OCI-LY7 (cell line): ENCODE results near the gene DDAH1. TPM values are rescaled to one million over a fixed set of nuclear protein-coding genes. Genes with fewer than 3 reads are reported as not detected.

Experiments
- BruUV-seq: library from RNA; stranded (reverse); fragments of 400-500 nt; replicated peaks from 2 replicates; lab custom pipeline; 2021; lab: Mats Ljungman, UMichigan
- CTCF ChIA-PET: fragments of 300-600 bp; sonication (Branson Sonifier 250); formaldehyde crosslinking; loops from one replicate; lab custom pipeline; 2022; ENCODE audit warnings: antibody characterized with exemption; ENCODE audit not compliant: unreplicated experiment; lab: Charles Lee
- POLR2A ChIA-PET: fragments of 300-600 bp; sonication (Branson Sonifier 250); formaldehyde crosslinking; loops from one replicate; lab custom pipeline; 2022; ENCODE audit warnings: antibody characterized with exemption; lab: Charles Lee
- DNase-seq: peaks from one replicate; pipeline ENCODE4 v3.0.0-alpha.2; 2015; ENCODE audit warnings: low spot score
- H2AFZ ChIP-seq: fragments of 200-600 bp; sonication (generic), shearing (Covaris generic); 2 replicates; pipeline ENCODE4 v1.6.1; 2014; ENCODE audit warnings: mild to moderate bottlenecking, antibody characterized with exemption, low read length, moderate library complexity
- H3K27ac ChIP-seq: fragments of 200-600 bp; sonication (generic); 2 replicates; pipeline ENCODE4 v1.5.1; 2014; ENCODE audit warnings: mixed run types, low read depth, mild to moderate bottlenecking, moderate library complexity, low read length, inconsistent platforms; ENCODE audit not compliant: poor library complexity, severe bottlenecking
- H3K36me3 ChIP-seq: fragments of 200-600 bp; sonication (generic); 2 replicates; pipeline ENCODE4 v1.6.1; 2014; ENCODE audit warnings: mild to moderate bottlenecking, antibody characterized with exemption, low read length, moderate library complexity, mixed read lengths; ENCODE audit not compliant: insufficient read depth
- H3K4me1 ChIP-seq: fragments of 200-600 bp; sonication (generic); 2 replicates; pipeline ENCODE4 v1.5.1; 2014; ENCODE audit warnings: mild to moderate bottlenecking, low read length; ENCODE audit not compliant: insufficient read depth, poor library complexity, severe bottlenecking
- H3K4me2 ChIP-seq: fragments of 200-600 bp; sonication (generic); 2 replicates; pipeline ENCODE4 v1.6.1; 2014; ENCODE audit warnings: mild to moderate bottlenecking, low read length
- H3K4me3 ChIP-seq: fragments of 200-600 bp; sonication (generic); 2 replicates; pipeline ENCODE4 v1.5.1; 2014; ENCODE audit warnings: mild to moderate bottlenecking, low read depth, low read length; ENCODE audit not compliant: poor library complexity, severe bottlenecking
- H3K79me2 ChIP-seq: fragments of 200-600 bp; sonication (generic); 2 replicates; pipeline ENCODE4 v1.6.1; 2016; ENCODE audit warnings: low read depth, mild to moderate bottlenecking, low read length, moderate library complexity, mixed read lengths; ENCODE audit not compliant: insufficient read depth
- H3K9me2 ChIP-seq: fragments of 200-600 bp; sonication (generic); 2 replicates; pipeline ENCODE4 v1.6.1; 2016; ENCODE audit warnings: mild to moderate bottlenecking, low read length, mixed read lengths; ENCODE audit not compliant: insufficient read depth
- H3K9me3 ChIP-seq: fragments of 200-600 bp; sonication (generic); 2 replicates; pipeline ENCODE4 v1.6.1; 2014; ENCODE audit warnings: mild to moderate bottlenecking, mixed run types, low read length, mixed read lengths
- H4K20me1 ChIP-seq: fragments of 200-600 bp; sonication (generic); 2 replicates; pipeline ENCODE4 v1.6.1; 2014; ENCODE audit warnings: mild to moderate bottlenecking, antibody characterized with exemption, low read length, moderate library complexity, mixed read lengths; ENCODE audit not compliant: insufficient read depth
- EZH2phosphoT487 ChIP-seq: fragments of 200-600 bp; sonication (generic); IDR thresholded peaks from 2 replicates; pipeline ENCODE4 v1.6.1; 2018; ENCODE audit warnings: low read depth, borderline replicate concordance, mild to moderate bottlenecking, mixed run types, antibody characterized with exemption, low read length, moderate library complexity, mixed read lengths
- intact Hi-C: fragments of 100-400 bp; cut with micrococcal nuclease; formaldehyde crosslinking; loops from one replicate; pipeline ENCODE4 v1.10.0; 2022; ENCODE audit not compliant: unreplicated experiment
- total RNA-seq, 2 experiments: library from RNA; depleted of rRNA in 1 of 2; stranded (reverse); fragments of >200 nt in 1 of 2; shearing (Covaris generic) in 1 of 2; gene quantifications; 2 replicates each; pipeline ENCODE4 v1.2.3, GENCODE V29; 2014 to 2022
- TF ChIP-seq, protein P1 (sequence below): fragments of 200-600 bp; sonication (generic); conservative IDR thresholded peaks from 2 replicates; pipeline ENCODE4 v1.5.1; 2014; ENCODE audit warnings: mild to moderate bottlenecking, antibody characterized with exemption, low read length, moderate library complexity, mixed read lengths

The DDAH1 gene
- total RNA-seq, 2 experiments from 2014 or later: not detected

DNA sequence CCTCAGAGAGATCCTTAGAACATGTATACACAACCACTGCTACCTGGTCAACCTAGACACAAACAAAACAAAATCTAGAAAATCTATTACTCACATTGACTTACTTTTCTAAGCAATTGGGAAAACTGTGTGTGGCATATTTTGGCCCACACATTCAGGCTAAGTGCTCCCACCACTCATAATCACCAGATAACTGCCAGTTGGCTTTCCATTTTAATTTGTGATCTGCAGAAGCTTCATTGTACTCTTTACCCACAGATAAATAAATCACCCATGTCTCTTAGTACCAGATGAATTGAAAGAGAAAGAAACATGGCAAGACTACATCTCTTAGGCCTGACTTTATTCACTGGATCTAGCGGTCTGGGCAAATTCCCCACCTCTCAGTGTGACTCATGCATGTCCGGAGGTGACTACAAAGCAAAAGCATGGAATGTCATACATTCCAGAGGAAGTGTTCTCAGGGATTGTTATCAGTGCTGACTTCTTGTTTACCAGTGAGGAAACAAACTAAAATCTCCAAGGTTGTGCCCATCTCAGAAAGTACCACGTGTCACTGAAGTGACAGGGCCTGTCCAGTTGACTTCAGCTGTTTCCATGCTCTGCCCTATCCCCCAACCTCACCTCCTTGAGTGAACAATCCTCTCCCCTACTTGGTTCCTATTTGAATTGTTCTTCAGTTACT is 136.1 kb downstream of the DDAH1 start:
- Histone ChIP-seq H2AFZ (no peak overlapping the region), H3K9me2 (no peaks in the 10 kb centered on the region), H4K20me1 (no peaks in the 10 kb centered on the region), H3K4me1 (no peaks in the 10 kb centered on the region), H3K4me2 (no peak overlapping the region), H3K27ac (no peak overlapping the region), H3K9me3 (no peaks in the 10 kb centered on the region), H3K79me2 (no peaks in the 10 kb centered on the region), H3K4me3 (no peak overlapping the region), H3K36me3 (no peaks in the 10 kb centered on the region)
- ChIA-PET POLR2A (no interaction called here), CTCF (no interaction called here)
- BruUV-seq: no TSS peak
- DNase-seq: no peak
- intact Hi-C loops: no loop called here
- TF ChIP-seq, protein P1, sequence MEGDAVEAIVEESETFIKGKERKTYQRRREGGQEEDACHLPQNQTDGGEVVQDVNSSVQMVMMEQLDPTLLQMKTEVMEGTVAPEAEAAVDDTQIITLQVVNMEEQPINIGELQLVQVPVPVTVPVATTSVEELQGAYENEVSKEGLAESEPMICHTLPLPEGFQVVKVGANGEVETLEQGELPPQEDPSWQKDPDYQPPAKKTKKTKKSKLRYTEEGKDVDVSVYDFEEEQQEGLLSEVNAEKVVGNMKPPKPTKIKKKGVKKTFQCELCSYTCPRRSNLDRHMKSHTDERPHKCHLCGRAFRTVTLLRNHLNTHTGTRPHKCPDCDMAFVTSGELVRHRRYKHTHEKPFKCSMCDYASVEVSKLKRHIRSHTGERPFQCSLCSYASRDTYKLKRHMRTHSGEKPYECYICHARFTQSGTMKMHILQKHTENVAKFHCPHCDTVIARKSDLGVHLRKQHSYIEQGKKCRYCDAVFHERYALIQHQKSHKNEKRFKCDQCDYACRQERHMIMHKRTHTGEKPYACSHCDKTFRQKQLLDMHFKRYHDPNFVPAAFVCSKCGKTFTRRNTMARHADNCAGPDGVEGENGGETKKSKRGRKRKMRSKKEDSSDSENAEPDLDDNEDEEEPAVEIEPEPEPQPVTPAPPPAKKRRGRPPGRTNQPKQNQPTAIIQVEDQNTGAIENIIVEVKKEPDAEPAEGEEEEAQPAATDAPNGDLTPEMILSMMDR: no peak
- TF ChIP-seq EZH2phosphoT487: no peak

- Histone ChIP-seq H3K36me3 (no peaks in the 10 kb centered on the region), H3K79me2 (no peaks in the 10 kb centered on the region), H3K4me2 (no peak overlapping the region), H3K9me3 (no peaks in the 10 kb centered on the region), H2AFZ (no peak overlapping the region), H3K4me1 (no peaks in the 10 kb centered on the region), H4K20me1 (no peaks in the 10 kb centered on the region), H3K4me3 (no peak overlapping the region), H3K9me2 (no peaks in the 10 kb centered on the region), H3K27ac (no peak overlapping the region)
- CTCF ChIA-PET: no interaction called here
- no peak for DNase-seq
- intact Hi-C loops: no loop called here
- TF ChIP-seq, protein P1: no peak
- no peak for TF ChIP-seq EZH2phosphoT487
- POLR2A ChIA-PET: no interaction called here
- no TSS peak for BruUV-seq
Observed at GRCh38 chr1:85327759-85328158, 137.2 kb downstream of the DDAH1 start.

DNA sequence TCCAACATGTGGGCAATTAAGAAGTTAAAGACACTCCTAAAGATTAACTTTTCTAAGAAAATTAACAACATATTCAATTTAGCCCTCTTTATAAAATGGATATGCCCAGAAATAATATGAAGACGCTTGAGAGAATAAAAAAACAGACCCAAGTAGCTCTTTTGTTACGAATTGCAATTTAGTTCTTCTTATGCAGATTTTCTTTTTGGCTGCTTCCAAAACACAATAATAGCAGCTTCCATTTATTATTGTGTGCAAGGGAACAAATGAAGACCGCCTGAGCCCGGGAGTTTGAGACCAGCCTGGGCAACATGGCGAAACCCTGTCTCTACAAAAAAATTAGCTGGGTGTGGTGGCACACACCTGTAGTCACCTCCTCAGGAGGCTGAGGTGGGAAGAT is 138.1 kb downstream of the DDAH1 start:
- BruUV-seq: no TSS peak
- no peaks in the 10 kb centered on the region for H3K9me3 ChIP-seq
- no peak overlapping the region for H3K4me3 ChIP-seq
- H3K4me2 ChIP-seq: no peak overlapping the region
- no peaks in the 10 kb centered on the region for H3K79me2 ChIP-seq
- no peak overlapping the region for H2AFZ ChIP-seq
- ChIA-PET POLR2A (no interaction called here), CTCF (no interaction called here)
- no peaks in the 10 kb centered on the region for H3K36me3 ChIP-seq
- no peak for DNase-seq
- H3K27ac ChIP-seq: no peak overlapping the region
- intact Hi-C loops: no loop called here
- H3K4me1 ChIP-seq: no peaks in the 10 kb centered on the region
- H4K20me1 ChIP-seq: no peaks in the 10 kb centered on the region
- no peaks in the 10 kb centered on the region for H3K9me2 ChIP-seq
- no peak for TF ChIP-seq EZH2phosphoT487
- TF ChIP-seq, protein P1: no peak
